Aorta (tissue), 5 donors: ENCODE measurements around the gene GFRA1. TPM values are rescaled to one million over a fixed set of nuclear protein-coding genes. Genes with fewer than 3 reads are reported as not detected.
"Not testable (repeated sequence)": the region's sequence is repeated elsewhere in the genome, so short reads cannot be mapped to it uniquely, and the experiment has no call there.

Experiments used
- ATAC-seq: fragments of 200-7000 bp; cut with Tn5 transposase; one replicate; pipeline ENCODE4 v1.9.1; 2022; ENCODE audit warnings: moderate library complexity; ENCODE audit not compliant: low FRiP score
- DNase-seq, 2 donors: peaks; one replicate each; pipeline ENCODE4 v3.0.0-alpha.2; 2020
- H3K27ac ChIP-seq, 2 donors: one replicate each; pipeline ENCODE4 v1.5.1; 2013; ENCODE audit warnings: low read length in 2 of 2, mild to moderate bottlenecking in 2 of 2, moderate library complexity in 2 of 2, control low read depth in 1 of 2, inconsistent platforms in 1 of 2, low read depth in 1 of 2
- H3K27me3 ChIP-seq, 2 donors: one replicate each; pipeline ENCODE4 v1.6.1; 2013; ENCODE audit warnings: control low read depth in 1 of 2, low read length in 1 of 2, mild to moderate bottlenecking in 1 of 2, moderate library complexity in 1 of 2; ENCODE audit not compliant: insufficient read depth in 2 of 2, control insufficient read depth in 1 of 2
- H3K36me3 ChIP-seq, 2 donors: one replicate each; pipeline ENCODE4 v1.6.1; 2013; ENCODE audit warnings: control low read depth in 1 of 2, low read length in 1 of 2, mild to moderate bottlenecking in 1 of 2; ENCODE audit not compliant: insufficient read depth in 2 of 2, control insufficient read depth in 1 of 2
- H3K4me1 ChIP-seq, 2 donors: one replicate each; pipeline ENCODE4 v1.6.1; 2013; ENCODE audit warnings: low read length in 2 of 2, control low read depth in 1 of 2, mild to moderate bottlenecking in 1 of 2, moderate library complexity in 1 of 2; ENCODE audit not compliant: insufficient read depth in 2 of 2, control insufficient read depth in 1 of 2
- H3K4me3 ChIP-seq, 2 donors: one replicate each; pipeline ENCODE4 v1.5.1; 2013; ENCODE audit warnings: low read length in 2 of 2, control low read depth in 1 of 2, mild to moderate bottlenecking in 1 of 2
- H3K9me3 ChIP-seq: one replicate; pipeline ENCODE4 v1.6.1; 2013; ENCODE audit warnings: mild to moderate bottlenecking, low read length; ENCODE audit not compliant: control insufficient read depth
- WGBS, 2 donors: extraction: QIAGEN DNeasy Blood & Tissue Kit; methylation state at CpG; one replicate each; pipeline ENCODE4 v1.1.7; 2013; 5-methylcytosine and 5-hydroxymethylcytosine counted together
- intact Hi-C, 2 donors: fragments of 100-400 bp; cut with DNase I; formaldehyde crosslinking; loops; one replicate each; pipeline versions ENCODE4 v1.14.2 to v1.15.0; 2022
- polyA plus RNA-seq, 2 donors: library from polyadenylated mRNA; stranded (reverse); fragments of 200-250 nt; gene quantifications; one replicate each; pipeline ENCODE4 v1.2.3, GENCODE V29; 2013
- total RNA-seq, 2 donors: library from RNA; stranded (reverse); fragmentation: NEBNext Ultra II Directional; extraction: Animal tissue kit (Norgen Biotek cat#: 25700); gene quantifications; one replicate each; pipeline ENCODE4 v1.2.1, GENCODE V29; 2021
- donor health status: healthy with polysubstance abuse.
- donor health status: Bipolar disorder and iron deficiency.
- donor health status: DM: no; HTN: no; CAD: no.
- donor health status: DM: no; HTN: no; CAD: no.
- donor health status: DM: yes; HTN: yes; CAD: no.

The GFRA1 gene
- total and polyA plus RNA-seq, 4 donors: under 0.01 to 27.1 (median 5.2) TPM

DNA sequence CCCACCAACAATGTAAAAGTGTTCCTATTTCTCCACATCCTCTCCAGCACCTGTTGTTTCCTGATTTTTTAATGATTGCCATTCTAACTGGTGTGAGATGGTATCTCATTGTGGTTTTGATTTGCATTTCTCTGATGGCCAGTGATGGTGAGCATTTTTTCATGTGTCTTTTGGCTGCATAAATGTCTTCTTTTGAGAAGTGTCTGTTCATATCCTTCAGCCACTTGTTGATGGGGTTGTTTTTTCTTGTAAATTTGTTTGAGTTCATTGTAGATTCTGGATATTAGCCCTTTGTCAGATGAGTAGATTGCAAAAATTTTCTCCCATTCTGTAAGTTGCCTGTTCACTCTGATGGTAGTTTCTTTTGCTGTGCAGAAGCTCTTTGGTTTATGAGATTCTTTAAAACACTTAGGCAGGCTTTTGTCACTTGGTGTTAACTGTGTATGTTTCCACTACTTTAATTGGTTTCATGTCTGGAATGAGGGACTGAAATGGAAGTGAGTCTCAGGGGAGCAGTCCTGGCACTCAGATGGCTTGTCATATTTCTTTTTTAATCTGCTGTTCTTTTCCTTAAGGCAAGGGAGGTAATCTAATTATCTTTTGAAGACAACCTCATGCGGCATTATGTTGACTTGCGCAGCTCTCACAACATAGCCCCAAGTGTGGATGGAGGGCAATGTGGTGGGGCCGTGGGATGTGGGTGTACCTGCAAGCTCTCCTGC, 219.8 kb downstream of the GFRA1 start:
- H3K9me3 ChIP-seq, H3K27ac ChIP-seq, H3K36me3 ChIP-seq, intact Hi-C loops, H3K4me3 ChIP-seq, DNase-seq, H3K4me1 ChIP-seq, H3K27me3 ChIP-seq, ATAC-seq: not testable (repeated sequence)
- 81 to 83% methylated on average over 3 of the region's 3 CpGs for WGBS, 2 donors

DNA sequence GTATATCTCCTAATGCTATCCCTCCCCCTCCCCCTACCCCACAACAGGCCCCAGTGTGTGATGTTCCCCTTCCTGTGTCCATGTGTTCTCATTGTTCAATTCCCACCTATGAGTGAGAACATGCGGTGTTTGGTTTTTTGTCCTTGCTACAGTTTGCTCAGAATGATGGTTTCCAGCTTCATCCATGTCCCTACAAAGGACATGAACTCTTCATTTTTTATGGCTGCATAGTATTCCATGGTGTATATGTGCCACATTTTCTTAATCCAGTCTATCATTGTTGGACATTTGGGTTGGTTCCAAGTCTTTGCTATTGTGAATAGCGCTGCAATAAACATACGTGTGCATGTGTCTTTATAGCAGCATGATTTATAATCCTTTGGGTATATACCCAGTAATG, 220.5 kb downstream of the GFRA1 start:
- intact Hi-C loops, H3K27ac ChIP-seq, DNase-seq, H3K27me3 ChIP-seq, ATAC-seq, H3K4me3 ChIP-seq, H3K36me3 ChIP-seq, H3K9me3 ChIP-seq, H3K4me1 ChIP-seq: not testable (repeated sequence)
- 90 to 98% methylated on average over 1 of the region's 3 CpGs for WGBS, 2 donors

DNA sequence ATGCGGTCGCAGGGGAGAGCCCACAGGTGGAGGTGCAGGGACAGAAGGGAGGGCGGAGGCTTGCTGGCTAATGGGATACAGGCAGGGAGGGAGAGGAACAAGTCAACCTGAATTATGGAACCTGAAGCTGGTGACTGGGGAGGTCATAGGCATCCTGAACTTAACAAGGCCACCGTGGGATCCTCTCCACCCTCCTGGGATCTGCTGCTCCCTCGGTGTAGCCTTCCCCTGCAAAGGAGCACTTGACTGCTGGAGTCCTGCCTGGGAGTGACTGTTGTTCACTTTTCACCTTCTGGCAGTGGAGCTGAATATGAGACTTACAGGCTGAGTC, 223.1 kb downstream of the GFRA1 start:
- H3K27me3 ChIP-seq: no peaks in the 10 kb centered on the region
- WGBS, 2 donors: 80 to 84% methylated on average over 5 of the region's 5 CpGs
- no peak for ATAC-seq
- no peak for DNase-seq
- intact Hi-C loops: no loop called here
- H3K9me3 ChIP-seq: no peaks in the 10 kb centered on the region
- H3K4me3 ChIP-seq: no peak overlapping the region
- peaks cover 2 to 4% of the 10 kb centered on the region in 2 donors for H3K4me1 ChIP-seq
- H3K36me3 ChIP-seq: no peaks in the 10 kb centered on the region
- no peak overlapping the region for H3K27ac ChIP-seq

DNA sequence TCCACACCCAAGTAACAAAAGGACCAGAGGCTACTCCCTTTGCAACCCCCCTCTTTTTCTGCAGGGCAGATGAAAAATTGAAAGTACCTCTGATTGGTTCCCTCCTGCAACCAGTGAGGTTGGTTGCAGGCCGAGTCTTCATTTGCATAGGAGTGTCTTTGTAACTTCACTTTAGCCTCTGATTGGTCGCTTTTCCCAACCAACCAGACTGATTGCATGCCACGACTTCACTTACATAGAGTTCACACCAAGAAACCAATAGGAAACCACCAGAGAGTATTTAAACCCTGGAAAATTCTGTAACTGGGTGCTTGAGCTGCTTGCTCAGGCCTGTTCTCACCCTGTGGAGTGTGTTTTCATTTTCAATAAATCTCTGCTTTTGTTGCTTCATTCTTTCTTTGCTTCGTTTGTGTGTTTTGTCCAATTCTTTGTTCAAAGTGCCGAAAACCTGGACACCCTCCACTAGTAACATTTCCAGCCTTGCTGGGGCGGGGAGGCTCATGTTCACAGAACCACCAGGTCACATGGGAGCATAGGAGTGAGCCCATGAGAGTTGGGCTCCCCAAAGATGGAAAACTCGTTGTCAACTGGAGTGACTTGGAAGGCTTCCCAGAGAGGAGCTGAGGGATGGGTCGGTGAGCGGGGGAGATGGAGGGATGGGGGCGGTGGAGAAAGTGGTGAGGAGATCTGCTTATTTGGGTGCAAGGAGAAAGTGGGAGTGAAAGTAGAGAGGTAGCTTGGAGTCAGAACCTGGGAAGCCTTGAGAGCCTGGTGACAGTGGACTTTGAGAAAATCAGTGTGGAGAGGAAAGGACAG, 223.6 kb downstream of the GFRA1 start:
- Histone ChIP-seq H3K4me1 (peaks cover 4 to 10% of the 10 kb centered on the region in 2 donors), H3K36me3 (no peaks in the 10 kb centered on the region), H3K9me3 (no peaks in the 10 kb centered on the region), H3K4me3 (no peak overlapping the region), H3K27me3 (no peaks in the 10 kb centered on the region), H3K27ac (no peak overlapping the region)
- DNase-seq (no peak), ATAC-seq (no peak)
- 43 to 54% methylated on average over 10 of the region's 10 CpGs for WGBS, 2 donors
- intact Hi-C loops: no loop called here

DNA sequence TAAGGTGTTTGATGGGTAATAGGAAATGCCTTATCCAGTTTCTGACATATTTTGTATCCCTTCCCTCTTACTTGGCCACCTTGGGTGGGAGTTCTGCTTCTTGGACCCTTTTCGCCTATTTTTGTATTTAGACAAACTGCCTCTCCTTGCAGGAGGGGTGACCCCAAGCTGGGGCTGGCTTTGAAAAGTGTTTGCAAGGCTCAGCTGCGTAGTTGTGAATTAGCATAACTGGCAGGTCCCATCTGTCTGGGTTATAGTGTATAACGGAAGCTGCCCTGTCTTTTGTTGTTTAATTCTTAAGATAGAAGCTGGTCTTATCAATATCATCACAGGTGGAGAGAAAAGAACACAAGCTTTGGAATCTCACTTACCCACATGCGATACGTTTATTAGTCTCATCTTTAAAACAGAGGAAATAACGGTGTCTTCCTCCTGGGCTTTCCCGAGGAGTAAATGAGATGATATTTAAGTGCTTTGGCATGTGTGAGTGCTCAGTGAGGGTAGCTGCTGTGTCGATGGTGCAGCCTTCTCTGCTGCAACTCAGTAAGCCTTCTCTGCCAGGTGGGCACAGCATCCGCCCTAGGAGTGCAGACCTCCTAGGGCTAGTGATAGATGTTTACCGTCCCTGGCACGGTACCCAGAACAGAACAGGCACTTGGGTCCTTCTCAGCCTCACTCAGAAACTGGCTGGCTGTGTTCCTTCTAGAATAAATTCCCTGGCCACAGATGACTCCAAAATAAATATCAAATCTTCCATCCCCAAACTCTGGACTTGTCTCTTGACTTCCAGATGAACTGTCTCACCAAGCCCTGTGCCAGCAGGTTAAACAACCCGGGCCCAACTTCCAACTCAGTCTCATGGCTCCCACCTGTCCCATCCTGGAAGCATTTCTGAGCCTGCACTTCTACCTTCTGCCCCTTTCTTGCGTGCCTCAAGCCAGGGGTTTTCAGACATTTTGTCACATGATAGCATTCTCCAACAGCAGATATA, 227.3 kb downstream of the GFRA1 start:
- peak; percentile 7 for ATAC-seq
- intact Hi-C loops: no loop called here
- Histone ChIP-seq H3K4me3 (no peak overlapping the region), H3K4me1 (peaks cover 5 to 10% of the 10 kb centered on the region in 2 donors), H3K27me3 (no peaks in the 10 kb centered on the region), H3K9me3 (no peaks in the 10 kb centered on the region), H3K36me3 (no peaks in the 10 kb centered on the region), H3K27ac (no peak overlapping the region)
- WGBS, 2 donors: 26 to 30% methylated on average over 13 of the region's 13 CpGs
- DNase-seq: no peak

DNA sequence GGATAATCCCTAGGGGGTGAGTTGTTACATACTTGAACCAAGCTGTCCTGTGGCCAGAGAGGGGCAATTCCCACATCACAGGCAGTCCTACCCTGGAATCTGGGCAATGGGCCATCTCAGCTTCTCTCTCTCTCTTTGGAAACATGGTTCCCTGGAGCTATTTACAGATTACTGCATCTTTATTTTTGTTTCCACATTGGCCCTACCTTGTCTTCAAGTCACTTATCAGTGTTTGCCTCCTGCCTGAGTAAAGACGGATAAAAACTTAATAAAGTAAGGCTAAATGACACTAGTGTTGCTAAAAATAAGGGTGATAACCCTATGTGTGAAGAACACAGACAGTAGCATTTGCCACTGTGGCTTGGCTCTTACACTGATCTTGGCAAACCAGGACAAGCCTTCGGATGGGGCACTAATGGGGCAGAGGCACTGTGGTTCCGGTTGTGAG, 228.2 kb downstream of the GFRA1 start:
- intact Hi-C loops: no loop called here
- DNase-seq: peak in 1 of 2 donors; percentile 61
- Histone ChIP-seq H3K27ac (no peak overlapping the region), H3K4me3 (no peak overlapping the region), H3K36me3 (no peaks in the 10 kb centered on the region), H3K4me1 (peaks cover 5 to 10% of the 10 kb centered on the region in 2 donors), H3K27me3 (no peaks in the 10 kb centered on the region), H3K9me3 (no peaks in the 10 kb centered on the region)
- WGBS, 2 donors: 2 to 9% methylated on average over 3 of the region's 3 CpGs
- ATAC-seq: peak; percentile 29

DNA sequence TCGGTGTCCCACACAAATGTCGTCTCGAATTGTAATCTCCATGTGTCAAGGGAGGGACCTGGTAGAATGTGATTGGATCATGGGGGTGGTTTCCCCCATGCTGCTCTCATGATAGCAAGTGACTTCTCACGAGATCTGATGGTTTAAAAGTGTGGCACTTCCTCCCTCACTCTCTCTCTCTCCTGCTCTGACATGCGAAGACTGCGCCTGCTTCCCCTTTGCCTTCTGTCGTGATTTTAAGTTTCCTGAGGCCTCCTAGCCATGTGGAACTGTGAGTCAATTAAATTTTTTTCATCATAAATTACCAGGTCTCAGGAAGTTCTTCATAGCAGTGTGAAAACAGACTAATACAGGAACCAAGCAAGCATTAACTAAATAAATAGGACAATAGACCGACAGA, 229.1 kb downstream of the GFRA1 start:
- Histone ChIP-seq H3K27ac (no peak overlapping the region), H3K27me3 (no peaks in the 10 kb centered on the region), H3K4me3 (no peak overlapping the region), H3K9me3 (no peaks in the 10 kb centered on the region), H3K4me1 (peaks cover 5 to 10% of the 10 kb centered on the region in 2 donors), H3K36me3 (no peaks in the 10 kb centered on the region)
- intact Hi-C loops: no loop called here
- no peak for ATAC-seq
- DNase-seq: no peak
- WGBS, 2 donors: 93 to 94% methylated on average over 8 of the region's 8 CpGs

DNA sequence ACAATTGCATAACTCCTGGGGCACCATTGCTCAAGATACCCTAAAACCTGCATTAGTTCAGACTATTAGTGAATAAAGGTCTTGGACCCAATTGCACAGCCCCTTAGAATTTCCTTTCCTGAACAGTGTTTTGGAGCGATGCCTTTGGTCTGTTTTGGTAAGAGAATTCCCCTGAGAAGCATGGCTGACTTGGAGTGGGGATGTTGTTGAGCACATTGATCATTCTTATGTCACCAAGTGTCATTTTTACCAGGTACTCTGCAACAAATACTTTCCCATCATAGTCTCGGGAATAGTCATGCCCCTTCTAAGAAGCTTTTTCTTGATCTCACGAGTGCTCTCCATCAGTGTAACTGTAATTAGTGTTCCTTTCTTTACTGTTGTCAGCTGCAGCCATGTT, 229.7 kb downstream of the GFRA1 start:
- H3K27me3 ChIP-seq: no peaks in the 10 kb centered on the region
- H3K27ac ChIP-seq: no peak overlapping the region
- intact Hi-C loops: no loop called here
- H3K36me3 ChIP-seq: no peaks in the 10 kb centered on the region
- no peak for ATAC-seq
- no peak for DNase-seq
- no peak overlapping the region for H3K4me3 ChIP-seq
- peaks cover 5 to 10% of the 10 kb centered on the region in 2 donors for H3K4me1 ChIP-seq
- no peaks in the 10 kb centered on the region for H3K9me3 ChIP-seq
- WGBS, 2 donors: 71 to 79% methylated on average over 3 of the region's 3 CpGs
